Activated naive CD4-positive, alpha-beta T cell treated with anti-CD3 and anti-CD28 coated beads, Interleukin-2, amount 10 ng/mL, durations not matched to agents 7 days and 5 days (primary cell): ENCODE data around the gene HBB.
"Not testable (repeated sequence)": the region's sequence is repeated elsewhere in the genome, so short reads cannot be mapped to it uniquely, and the experiment has no call there.

Experiments used
- CTCF ChIA-PET: fragments of 350-600 bp; sonication (Branson Sonifier 250); formaldehyde crosslinking; loops from one replicate; lab custom pipeline; 2021; ENCODE audit warnings: antibody characterized with exemption; lab: Charles Lee
- DNase-seq: peaks from one replicate; pipeline ENCODE4 v3.0.0-alpha.2; 2020
- H3K27ac Mint-ChIP-seq: one replicate; pipeline ENCODE4 v1.8.0; 2021; ENCODE audit warnings: mild to moderate bottlenecking, moderate library complexity, mixed read lengths
- H3K27me3 Mint-ChIP-seq: one replicate; pipeline ENCODE4 v1.8.0; 2021; ENCODE audit warnings: mild to moderate bottlenecking, mixed read lengths
- H3K36me3 Mint-ChIP-seq: one replicate; pipeline ENCODE4 v1.8.0; 2021; ENCODE audit warnings: mixed read lengths
- H3K4me1 Mint-ChIP-seq: one replicate; pipeline ENCODE4 v1.8.0; 2021; ENCODE audit warnings: mixed read lengths
- H3K4me3 Mint-ChIP-seq: one replicate; pipeline ENCODE4 v1.8.0; 2021; ENCODE audit warnings: mild to moderate bottlenecking, moderate library complexity, mixed read lengths
- H3K9me3 Mint-ChIP-seq: one replicate; pipeline ENCODE4 v1.8.0; 2021; ENCODE audit warnings: mixed read lengths

The HBB gene

DNA sequence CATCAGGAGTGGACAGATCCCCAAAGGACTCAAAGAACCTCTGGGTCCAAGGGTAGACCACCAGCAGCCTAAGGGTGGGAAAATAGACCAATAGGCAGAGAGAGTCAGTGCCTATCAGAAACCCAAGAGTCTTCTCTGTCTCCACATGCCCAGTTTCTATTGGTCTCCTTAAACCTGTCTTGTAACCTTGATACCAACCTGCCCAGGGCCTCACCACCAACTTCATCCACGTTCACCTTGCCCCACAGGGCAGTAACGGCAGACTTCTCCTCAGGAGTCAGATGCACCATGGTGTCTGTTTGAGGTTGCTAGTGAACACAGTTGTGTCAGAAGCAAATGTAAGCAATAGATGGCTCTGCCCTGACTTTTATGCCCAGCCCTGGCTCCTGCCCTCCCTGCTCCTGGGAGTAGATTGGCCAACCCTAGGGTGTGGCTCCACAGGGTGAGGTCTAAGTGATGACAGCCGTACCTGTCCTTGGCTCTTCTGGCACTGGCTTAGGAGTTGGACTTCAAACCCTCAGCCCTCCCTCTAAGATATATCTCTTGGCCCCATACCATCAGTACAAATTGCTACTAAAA is at the start of gene HBB:
Gene HBB (minus strand): TSS at position 340 of the 579 bp plus-strand sequence. CDS start 50 bp downstream, at position 290.
- no peaks in the 10 kb centered on the region for H3K36me3 Mint-ChIP-seq
- no peak within 1 kb of the TSS for H3K27ac Mint-ChIP-seq
- no peaks in the 10 kb centered on the region for H3K27me3 Mint-ChIP-seq
- CTCF ChIA-PET = no interaction called here
- H3K4me1 Mint-ChIP-seq = no peaks in the 10 kb centered on the region
- no peak within 1 kb of the TSS for H3K4me3 Mint-ChIP-seq
- no peaks in the 10 kb centered on the region for H3K9me3 Mint-ChIP-seq
- DNase-seq = no peak

DNA sequence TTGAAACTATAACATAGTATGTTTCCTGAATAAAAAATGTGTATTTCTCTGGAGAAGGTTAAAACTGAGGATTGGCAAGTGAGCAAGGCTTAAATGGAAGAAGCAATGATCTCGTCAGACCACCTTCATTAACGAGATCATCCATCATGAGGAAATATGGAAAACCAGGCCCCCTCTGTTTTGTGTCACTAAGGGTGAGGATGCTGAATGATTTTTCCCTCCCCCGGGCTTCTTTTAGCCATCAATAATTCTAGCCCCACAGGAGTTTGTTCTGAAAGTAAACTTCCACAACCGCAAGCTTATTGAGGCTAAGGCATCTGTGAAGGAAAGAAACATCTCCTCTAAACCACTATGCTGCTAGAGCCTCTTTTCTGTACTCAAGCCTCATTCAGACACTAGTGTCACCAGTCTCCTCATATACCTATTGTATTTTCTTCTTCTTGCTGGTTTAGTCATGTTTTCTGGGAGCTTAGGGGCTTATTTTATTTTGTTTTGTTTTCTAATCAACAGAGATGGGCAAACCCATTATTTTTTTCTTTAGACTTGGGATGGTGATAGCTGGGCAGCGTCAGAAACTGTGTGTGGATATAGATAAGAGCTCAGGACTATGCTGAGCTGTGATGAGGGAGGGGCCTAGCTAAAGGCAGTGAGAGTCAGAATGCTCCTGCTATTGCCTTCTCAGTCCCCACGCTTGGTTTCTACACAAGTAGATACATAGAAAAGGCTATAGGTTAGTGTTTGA is 48.7 kb upstream of the HBB start:
- DNase-seq = no peak
- H3K36me3 Mint-ChIP-seq = no peaks in the 10 kb centered on the region
- CTCF ChIA-PET = interaction anchor here (1.3 kb wide), 1 partner anchor 24 kb away, joined by 3 read pairs; no protein-coding TSS in a partner anchor
- H3K27ac Mint-ChIP-seq = no peak overlapping the region
- no peaks in the 10 kb centered on the region for H3K27me3 Mint-ChIP-seq
- H3K4me3 Mint-ChIP-seq = no peak overlapping the region
- H3K4me1 Mint-ChIP-seq = no peaks in the 10 kb centered on the region
- H3K9me3 Mint-ChIP-seq = no peaks in the 10 kb centered on the region

DNA sequence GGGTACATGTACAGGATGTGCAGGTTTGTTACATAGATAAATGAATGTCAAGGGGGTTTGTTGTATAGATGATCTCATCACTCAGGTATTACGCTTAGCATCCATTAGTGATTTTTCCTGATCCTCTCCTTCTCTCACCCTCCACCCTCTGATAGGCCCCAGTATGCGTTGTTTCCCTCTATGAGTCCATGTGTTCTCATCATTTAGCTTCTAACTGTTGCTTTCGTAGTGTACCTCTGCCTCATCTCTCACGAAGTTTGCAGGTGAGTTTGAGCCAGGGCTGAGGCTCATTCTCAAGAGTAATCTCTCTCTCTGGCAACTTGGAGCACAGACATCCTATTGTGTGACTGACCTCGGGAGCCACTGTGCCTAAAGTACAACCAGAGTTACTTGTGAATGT is 47.5 kb upstream of the HBB start:
- DNase-seq = no peak
- Mint-ChIP-seq H3K9me3 (no peaks in the 10 kb centered on the region), H3K4me3 (no peak overlapping the region), H3K27me3 (no peaks in the 10 kb centered on the region), H3K27ac (no peak overlapping the region), H3K4me1 (no peaks in the 10 kb centered on the region), H3K36me3 (no peaks in the 10 kb centered on the region)
- CTCF ChIA-PET = interaction anchor here (1.3 kb wide), 1 partner anchor 25 kb away, joined by 3 read pairs; no protein-coding TSS in a partner anchor

DNA sequence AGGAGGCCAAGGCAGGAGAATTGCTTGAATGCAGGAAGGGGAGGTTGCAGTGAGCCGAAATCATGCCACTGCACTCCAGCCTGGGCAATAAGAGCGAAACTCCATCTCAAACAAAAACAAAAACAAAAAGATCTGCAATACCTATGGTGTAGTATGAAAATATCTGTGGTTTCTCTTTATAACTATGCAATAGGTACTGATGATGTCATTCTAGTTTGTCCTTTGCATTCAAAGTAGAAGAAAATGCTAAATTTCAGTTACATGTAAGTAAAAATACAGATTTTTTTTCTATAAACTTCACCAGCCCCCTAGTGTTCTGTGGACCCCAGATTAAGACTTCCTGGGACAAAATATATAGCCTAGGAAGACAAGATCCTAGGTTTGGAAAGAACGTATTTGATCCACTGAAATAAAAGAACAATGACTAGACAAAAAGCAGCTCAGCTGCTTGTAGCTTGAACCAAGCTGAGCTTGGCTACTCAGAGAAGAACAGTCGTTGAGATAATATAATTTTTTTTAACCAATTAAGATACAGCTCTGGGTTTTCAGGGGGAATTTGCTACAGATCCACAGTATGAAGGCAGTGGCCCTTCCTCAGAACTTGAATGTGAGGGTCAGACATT is 45.6 kb upstream of the HBB start:
- H3K4me1 Mint-ChIP-seq = no peaks in the 10 kb centered on the region
- H3K27ac Mint-ChIP-seq = no peak overlapping the region
- no peaks in the 10 kb centered on the region for H3K27me3 Mint-ChIP-seq
- H3K4me3 Mint-ChIP-seq = no peak overlapping the region
- CTCF ChIA-PET = no interaction called here
- no peak for DNase-seq
- no peaks in the 10 kb centered on the region for H3K9me3 Mint-ChIP-seq
- H3K36me3 Mint-ChIP-seq = no peaks in the 10 kb centered on the region

- Mint-ChIP-seq H3K27me3 (no peaks in the 10 kb centered on the region), H3K36me3 (no peaks in the 10 kb centered on the region), H3K27ac (no peak within 1 kb of the TSS), H3K4me3 (no peak within 1 kb of the TSS), H3K4me1 (no peaks in the 10 kb centered on the region), H3K9me3 (no peaks in the 10 kb centered on the region)
- no peak for DNase-seq
- CTCF ChIA-PET = interaction anchor here (0.9 kb wide), 1 partner anchor 9 kb away, joined by 3 read pairs; no protein-coding TSS in a partner anchor
Measured at GRCh38 chr11:5269715-5270147, 42.9 kb upstream of the HBB start, which contains the start of gene HBE1. HBE1 (minus strand) TSS chr11:5269945; CDS start chr11:5269890, 55 bp downstream.

- Mint-ChIP-seq H3K27ac (no peak overlapping the region), H3K4me3 (no peak overlapping the region), H3K36me3 (no peaks in the 10 kb centered on the region), H3K9me3 (no peaks in the 10 kb centered on the region), H3K4me1 (no peaks in the 10 kb centered on the region), H3K27me3 (no peaks in the 10 kb centered on the region)
- CTCF ChIA-PET = no interaction called here
- no peak for DNase-seq
Measured at GRCh38 chr11:5267033-5267563, 40.2 kb upstream of the HBB start.

DNA sequence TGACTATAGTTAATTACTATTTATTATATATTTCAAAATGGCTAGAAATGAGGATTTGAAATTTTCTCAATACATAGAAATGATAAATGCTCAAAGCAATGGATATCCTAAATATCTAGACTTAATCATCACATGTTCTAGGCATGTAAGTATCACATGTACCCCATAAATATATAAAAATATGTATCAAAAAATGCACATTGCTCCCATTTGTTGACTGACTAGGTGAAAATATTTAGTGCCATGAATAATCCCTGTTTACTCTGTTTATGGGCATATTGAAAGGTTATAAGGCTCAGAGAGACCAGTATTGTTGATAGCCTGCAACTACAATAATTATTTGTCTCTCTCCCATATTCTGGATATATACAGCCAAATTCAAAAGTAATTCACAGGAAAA is 39.7 kb upstream of the HBB start:
- DNase-seq = no peak
- no peaks in the 10 kb centered on the region for H3K4me1 Mint-ChIP-seq
- no peaks in the 10 kb centered on the region for H3K36me3 Mint-ChIP-seq
- H3K9me3 Mint-ChIP-seq = no peaks in the 10 kb centered on the region
- no peaks in the 10 kb centered on the region for H3K27me3 Mint-ChIP-seq
- H3K4me3 Mint-ChIP-seq = no peak overlapping the region
- CTCF ChIA-PET = no interaction called here
- no peak overlapping the region for H3K27ac Mint-ChIP-seq

DNA sequence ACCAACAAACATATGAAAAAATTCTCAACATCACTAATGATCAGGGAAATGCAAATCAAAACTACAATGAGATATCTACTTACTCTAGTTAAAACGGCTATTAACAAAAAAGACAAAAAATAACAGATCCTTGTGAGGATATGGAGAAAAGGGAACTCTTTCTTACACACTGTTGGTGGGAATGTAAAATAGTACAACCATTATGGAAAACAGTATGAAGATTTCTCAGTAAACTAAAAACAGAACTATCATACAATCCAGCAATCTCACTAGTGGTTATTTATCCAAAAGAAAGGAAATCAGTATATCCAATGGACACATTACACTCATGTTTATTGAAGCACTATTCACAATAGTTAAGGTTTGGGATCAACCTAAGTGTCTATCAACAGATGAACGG is 39.0 kb upstream of the HBB start:
- Mint-ChIP-seq H3K4me1 (no peaks in the 10 kb centered on the region), H3K36me3 (no peaks in the 10 kb centered on the region), H3K27ac (no peak overlapping the region), H3K9me3 (no peaks in the 10 kb centered on the region), H3K4me3 (no peak overlapping the region), H3K27me3 (no peaks in the 10 kb centered on the region)
- CTCF ChIA-PET = no interaction called here
- no peak for DNase-seq

- no peak for DNase-seq
- Mint-ChIP-seq H3K27me3 (no peaks in the 10 kb centered on the region), H3K27ac (no peak overlapping the region), H3K9me3 (no peaks in the 10 kb centered on the region), H3K36me3 (no peaks in the 10 kb centered on the region), H3K4me3 (no peak overlapping the region), H3K4me1 (no peaks in the 10 kb centered on the region)
- CTCF ChIA-PET = no interaction called here
Measured at GRCh38 chr11:5258543-5259262, 31.8 kb upstream of the HBB start.

DNA sequence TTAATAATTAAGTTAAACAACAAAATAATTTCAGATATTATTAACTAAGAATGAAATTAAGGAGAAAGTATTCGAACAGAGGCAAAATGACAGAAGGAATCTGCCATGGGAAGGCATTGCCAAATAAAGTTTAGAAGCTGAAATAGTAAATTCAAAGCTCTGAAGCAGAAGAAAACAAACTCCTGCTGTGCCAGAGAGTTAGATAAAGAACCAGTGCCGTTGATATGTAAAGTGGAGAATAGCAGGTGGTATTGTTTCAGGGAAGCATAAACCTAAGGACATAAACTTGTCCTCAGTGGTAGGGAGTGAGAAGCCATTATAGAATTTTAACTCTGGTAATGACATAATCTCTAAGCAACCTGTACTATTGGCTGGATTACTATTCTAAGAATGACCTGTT is 30.4 kb upstream of the HBB start:
- Mint-ChIP-seq H3K27ac (no peak overlapping the region), H3K36me3 (no peaks in the 10 kb centered on the region), H3K27me3 (no peaks in the 10 kb centered on the region), H3K9me3 (no peaks in the 10 kb centered on the region), H3K4me3 (no peak overlapping the region), H3K4me1 (no peaks in the 10 kb centered on the region)
- no peak for DNase-seq
- CTCF ChIA-PET = no interaction called here

GRCh38 chr11:5254646-5255413 is 28.0 kb upstream of the HBB start, which contains the start of gene HBG2:
HBG2 (minus strand) TSS chr11:5254781; CDS start chr11:5254728, 53 bp downstream.
- H3K27ac Mint-ChIP-seq, H3K9me3 Mint-ChIP-seq, H3K4me3 Mint-ChIP-seq, DNase-seq, H3K36me3 Mint-ChIP-seq, H3K27me3 Mint-ChIP-seq, CTCF ChIA-PET, H3K4me1 Mint-ChIP-seq: not testable (repeated sequence)

- DNase-seq, H3K9me3 Mint-ChIP-seq, H3K4me3 Mint-ChIP-seq, CTCF ChIA-PET, H3K27me3 Mint-ChIP-seq, H3K27ac Mint-ChIP-seq, H3K36me3 Mint-ChIP-seq, H3K4me1 Mint-ChIP-seq: not testable (repeated sequence)
Measured at GRCh38 chr11:5254023-5254422, 27.2 kb upstream of the HBB start.

GRCh38 chr11:5253440-5253839 is 26.6 kb upstream of the HBB start:
- CTCF ChIA-PET, H3K4me1 Mint-ChIP-seq, H3K27me3 Mint-ChIP-seq, H3K4me3 Mint-ChIP-seq, H3K36me3 Mint-ChIP-seq, DNase-seq, H3K9me3 Mint-ChIP-seq, H3K27ac Mint-ChIP-seq: not testable (repeated sequence)
